Measurements from ENCODE around the gene ESPL1. TPM values are rescaled to one million over a fixed set of nuclear protein-coding genes. Genes with fewer than 3 reads are reported as not detected.

The ESPL1 gene
- polyA plus RNA-seq: 0.80 to 3.7 TPM (median 3.7 TPM) in 3 replicates
- 1.3 TPM for polyA plus RNA-seq (2011; ENCODE audit: low read depth)
- 0.46 and 0.64 TPM in 2 replicates for polyA plus RNA-seq (2011; cell fraction: cytosol; rRNA removed)
- polyA plus RNA-seq (2011; cell fraction: nucleus; rRNA removed): 4.3 and 5.5 TPM in 2 replicates
- polyA plus RNA-seq (2012; ENCODE audit: low replicate concordance): 1.0 and 3.0 TPM in 2 replicates
- 1.5 to 9.7 TPM (median 5.8 TPM) in 3 replicates for polyA minus RNA-seq
- 2.9 TPM for polyA minus RNA-seq (2011; cell fraction: cytosol; rRNA and poly(A)+ RNA removed)
- polyA minus RNA-seq (2011; cell fraction: nucleus; rRNA and poly(A)+ RNA removed): 2.1 and 2.9 TPM in 2 replicates

GRCh38 chr12:53267999-53268629 is at the start of gene ESPL1:
TSS of gene ESPL1 (plus strand) at chr12:53268299. CDS start at chr12:53268767, 468 bp downstream.
- H3K4me2 ChIP-seq (ENCODE audit: control insufficient read depth, extremely low read depth, insufficient read depth, low read depth, low read length): peak within 1 kb of the TSS; percentile 99
- H3K27me3 ChIP-seq (ENCODE audit: control insufficient read depth, extremely low read depth, insufficient read depth, low read length): no peaks in the 10 kb centered on the region
- H3K36me3 ChIP-seq (ENCODE audit: control insufficient read depth in 2 of 2, extremely low read depth in 1 of 2, insufficient read depth in 2 of 2, low read length in 2 of 2): peaks cover 0 to 10% of the 10 kb centered on the region in 2 experiments
- DNase-seq (ENCODE audit: low read depth, low spot score) (no peak), FAIRE-seq (no peak)
- dilution Hi-C loops (cut with MboI; ENCODE audit: extremely low pct_ligation_motif_present, low sequenced_read_pairs): no loop called here
- no peaks in the 10 kb centered on the region for H3K9me1 ChIP-seq (ENCODE audit: control insufficient read depth, extremely low read depth, insufficient read depth, low read length)
- H2AFZ ChIP-seq (ENCODE audit: control insufficient read depth, low read length): peak within 1 kb of the TSS; percentile 99
- TF ChIP-seq EZH2 (IDR thresholded peaks at IDR 0.05; ENCODE audit: low read length) (no peak), CTCF (optimal IDR thresholded peaks at IDR 0.05 in 1 of 3, IDR thresholded peaks at IDR 0.05 in 1 of 3, conservative IDR thresholded peaks at IDR 0.05 in 1 of 3; ENCODE audit: extremely low read depth in 1 of 3, insufficient read depth in 2 of 3, low read length in 3 of 3) (peak in 2 of 3 experiments; percentile 13 to 36)
- peaks cover 20% of the 10 kb centered on the region for H3K79me2 ChIP-seq (ENCODE audit: control insufficient read depth, insufficient read depth, low read length)
- peak within 1 kb of the TSS; percentile 61 to 91 (median 83) for H3K4me3 ChIP-seq (ENCODE audit: control insufficient read depth in 2 of 3, extremely low read depth in 1 of 3, insufficient read depth in 2 of 3, low read depth in 1 of 3, low read length in 3 of 3)
- no peaks in the 10 kb centered on the region for H3K9me3 ChIP-seq (ENCODE audit: control insufficient read depth, low read depth, low read length)
- H3K27ac ChIP-seq (ENCODE audit: control insufficient read depth, insufficient read depth, low read length): peak within 1 kb of the TSS; percentile 90
- peaks cover 8% of the 10 kb centered on the region for H3K4me1 ChIP-seq (ENCODE audit: control insufficient read depth, extremely low read depth, insufficient read depth, low read length)
- peak within 1 kb of the TSS; percentile 87 for H3K9ac ChIP-seq (ENCODE audit: control insufficient read depth, extremely low read depth, insufficient read depth, low read length)
- no peaks in the 10 kb centered on the region for H4K20me1 ChIP-seq (ENCODE audit: control insufficient read depth, extremely low read depth, insufficient read depth, low read length)

- Histone ChIP-seq H3K9me3 (ENCODE audit: control insufficient read depth, low read depth, low read length) (no peaks in the 10 kb centered on the region), H3K9ac (ENCODE audit: control insufficient read depth, extremely low read depth, insufficient read depth, low read length) (peak overlapping the region; percentile 81), H3K4me2 (ENCODE audit: control insufficient read depth, extremely low read depth, insufficient read depth, low read depth, low read length) (peak overlapping the region; percentile 87), H3K4me3 (ENCODE audit: control insufficient read depth in 2 of 3, extremely low read depth in 1 of 3, insufficient read depth in 2 of 3, low read depth in 1 of 3, low read length in 3 of 3) (peak overlapping the region; percentile 56 to 99 (median 95)), H3K79me2 (ENCODE audit: control insufficient read depth, insufficient read depth, low read length) (peaks cover 27% of the 10 kb centered on the region), H2AFZ (ENCODE audit: control insufficient read depth, low read length) (no peak overlapping the region), H3K4me1 (ENCODE audit: control insufficient read depth, extremely low read depth, insufficient read depth, low read length) (peaks cover 58% of the 10 kb centered on the region), H4K20me1 (ENCODE audit: control insufficient read depth, extremely low read depth, insufficient read depth, low read length) (peaks cover 4% of the 10 kb centered on the region), H3K9me1 (ENCODE audit: control insufficient read depth, extremely low read depth, insufficient read depth, low read length) (no peaks in the 10 kb centered on the region), H3K36me3 (ENCODE audit: control insufficient read depth in 2 of 2, extremely low read depth in 1 of 2, insufficient read depth in 2 of 2, low read length in 2 of 2) (peaks cover 10 to 22% of the 10 kb centered on the region in 2 experiments), H3K27me3 (ENCODE audit: control insufficient read depth, extremely low read depth, insufficient read depth, low read length) (no peaks in the 10 kb centered on the region), H3K27ac (ENCODE audit: control insufficient read depth, insufficient read depth, low read length) (peak overlapping the region; percentile 70)
- FAIRE-seq: no peak
- DNase-seq (ENCODE audit: low read depth, low spot score): no peak
- dilution Hi-C loops (cut with MboI; ENCODE audit: extremely low pct_ligation_motif_present, low sequenced_read_pairs): no loop called here
- no peak for TF ChIP-seq CTCF (optimal IDR thresholded peaks at IDR 0.05 in 1 of 3, IDR thresholded peaks at IDR 0.05 in 1 of 3, conservative IDR thresholded peaks at IDR 0.05 in 1 of 3; ENCODE audit: extremely low read depth in 1 of 3, insufficient read depth in 2 of 3, low read length in 3 of 3)
- TF ChIP-seq EZH2 (IDR thresholded peaks at IDR 0.05; ENCODE audit: low read length): no peak
Observed at GRCh38 chr12:53218551-53219291, 49.4 kb upstream of the ESPL1 start.
